ENCODE data around the gene COX7A2L. TPM values are rescaled to one million over a fixed set of nuclear protein-coding genes. Genes with fewer than 3 reads are reported as not detected.
"Not testable (repeated sequence)": the region's sequence is repeated elsewhere in the genome, so short reads cannot be mapped to it uniquely, and the experiment has no call there.

The COX7A2L gene
- total RNA-seq, 1 donor = 237 TPM

DNA sequence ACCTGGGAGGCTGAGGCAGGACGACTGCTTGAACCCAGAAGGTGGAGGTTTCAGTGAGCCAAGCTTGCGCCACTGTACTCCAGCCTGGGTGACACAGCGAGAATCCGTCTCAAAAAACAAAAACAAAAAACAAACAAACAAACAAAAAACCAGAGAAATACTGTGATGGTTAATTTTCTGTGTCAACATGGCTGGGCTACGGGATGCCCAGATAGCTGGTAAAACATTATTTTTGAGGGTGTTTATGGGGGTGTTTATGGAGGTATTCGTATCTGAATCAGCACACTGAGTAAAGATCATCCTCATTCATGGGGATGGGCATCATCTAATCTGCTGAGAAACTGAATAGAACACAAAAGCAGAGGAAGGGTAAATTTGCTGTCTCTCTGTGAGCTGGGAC is 40.8 kb upstream of the COX7A2L start:
- H3K4me1 ChIP-seq (ENCODE audit: insufficient read depth, low read length) = no peaks in the 10 kb centered on the region
- TF ChIP-seq, protein P1, sequence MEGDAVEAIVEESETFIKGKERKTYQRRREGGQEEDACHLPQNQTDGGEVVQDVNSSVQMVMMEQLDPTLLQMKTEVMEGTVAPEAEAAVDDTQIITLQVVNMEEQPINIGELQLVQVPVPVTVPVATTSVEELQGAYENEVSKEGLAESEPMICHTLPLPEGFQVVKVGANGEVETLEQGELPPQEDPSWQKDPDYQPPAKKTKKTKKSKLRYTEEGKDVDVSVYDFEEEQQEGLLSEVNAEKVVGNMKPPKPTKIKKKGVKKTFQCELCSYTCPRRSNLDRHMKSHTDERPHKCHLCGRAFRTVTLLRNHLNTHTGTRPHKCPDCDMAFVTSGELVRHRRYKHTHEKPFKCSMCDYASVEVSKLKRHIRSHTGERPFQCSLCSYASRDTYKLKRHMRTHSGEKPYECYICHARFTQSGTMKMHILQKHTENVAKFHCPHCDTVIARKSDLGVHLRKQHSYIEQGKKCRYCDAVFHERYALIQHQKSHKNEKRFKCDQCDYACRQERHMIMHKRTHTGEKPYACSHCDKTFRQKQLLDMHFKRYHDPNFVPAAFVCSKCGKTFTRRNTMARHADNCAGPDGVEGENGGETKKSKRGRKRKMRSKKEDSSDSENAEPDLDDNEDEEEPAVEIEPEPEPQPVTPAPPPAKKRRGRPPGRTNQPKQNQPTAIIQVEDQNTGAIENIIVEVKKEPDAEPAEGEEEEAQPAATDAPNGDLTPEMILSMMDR (IDR thresholded peaks at IDR 0.05; ENCODE audit: extremely low read depth, low read depth, low read length) = no peak
- H3K27me3 ChIP-seq (ENCODE audit: insufficient read depth, low read length) = no peaks in the 10 kb centered on the region
- no peaks in the 10 kb centered on the region for H4K20me1 ChIP-seq (ENCODE audit: insufficient read depth, low read length)
- no peak overlapping the region for H3K4me3 ChIP-seq (ENCODE audit: insufficient read depth, low read length)
- H2AFZ ChIP-seq (ENCODE audit: low read length) = no peak overlapping the region
- no peaks in the 10 kb centered on the region for H3K9me3 ChIP-seq (ENCODE audit: low read depth, low read length)
- no peak overlapping the region for H3K27ac ChIP-seq (ENCODE audit: low read depth, low read length)
- no peaks in the 10 kb centered on the region for H3K79me2 ChIP-seq (ENCODE audit: insufficient read depth, low read length)
- H3K36me3 ChIP-seq (ENCODE audit: insufficient read depth, low read length) = no peaks in the 10 kb centered on the region
- no peak overlapping the region for H3K4me2 ChIP-seq (ENCODE audit: insufficient read depth, low read length)
- DNase-seq (ENCODE audit: insufficient read length, low spot score, missing footprints) = no peak

DNA sequence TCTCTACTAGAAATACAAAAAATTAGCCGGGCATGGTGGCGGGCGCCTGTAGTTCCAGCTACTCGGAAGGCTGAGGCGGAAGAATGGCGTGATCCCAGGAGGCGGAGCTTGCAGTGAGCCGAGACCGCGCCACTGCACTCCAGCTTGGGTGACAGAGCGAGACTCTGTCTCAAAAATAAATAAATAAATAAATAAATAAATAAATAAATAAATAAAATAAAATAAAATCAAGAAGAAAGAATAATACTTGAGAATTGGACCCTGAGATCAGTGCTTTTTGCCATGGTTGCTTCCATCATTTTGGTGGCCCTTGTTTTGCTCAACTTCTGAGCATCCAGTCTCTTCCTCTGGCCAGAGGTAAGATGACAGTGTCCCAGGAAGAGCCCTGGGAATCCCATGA is 37.0 kb upstream of the COX7A2L start:
- not testable (repeated sequence) for H3K79me2 ChIP-seq (ENCODE audit: insufficient read depth, low read length); H3K27ac ChIP-seq (ENCODE audit: low read depth, low read length); H3K4me2 ChIP-seq (ENCODE audit: insufficient read depth, low read length); H4K20me1 ChIP-seq (ENCODE audit: insufficient read depth, low read length); H3K36me3 ChIP-seq (ENCODE audit: insufficient read depth, low read length); H3K27me3 ChIP-seq (ENCODE audit: insufficient read depth, low read length); H3K4me1 ChIP-seq (ENCODE audit: insufficient read depth, low read length); DNase-seq (ENCODE audit: insufficient read length, low spot score, missing footprints); H3K4me3 ChIP-seq (ENCODE audit: insufficient read depth, low read length); H3K9me3 ChIP-seq (ENCODE audit: low read depth, low read length); H2AFZ ChIP-seq (ENCODE audit: low read length)

DNA sequence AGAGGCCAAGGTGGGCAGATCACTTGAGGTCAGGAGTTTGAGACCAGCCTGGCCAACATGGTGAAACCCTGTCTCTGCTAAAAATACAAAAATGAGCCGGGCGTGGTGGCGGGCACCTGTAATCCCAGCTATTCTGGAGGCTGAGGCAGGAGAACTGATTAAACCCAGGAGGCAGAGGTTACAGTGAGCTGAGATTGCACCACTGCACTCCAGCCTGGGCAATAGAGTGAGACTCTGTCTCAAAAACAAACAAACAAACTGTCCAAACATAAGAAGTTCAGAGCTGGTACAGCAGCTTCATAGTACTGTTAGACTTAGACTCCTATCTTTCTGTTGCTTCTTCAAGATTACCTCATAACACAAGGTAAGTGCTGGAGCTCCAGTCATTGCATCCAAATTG is 32.3 kb upstream of the COX7A2L start:
- H3K4me2 ChIP-seq (ENCODE audit: insufficient read depth, low read length); H3K4me1 ChIP-seq (ENCODE audit: insufficient read depth, low read length); H4K20me1 ChIP-seq (ENCODE audit: insufficient read depth, low read length); H3K79me2 ChIP-seq (ENCODE audit: insufficient read depth, low read length); H3K9me3 ChIP-seq (ENCODE audit: low read depth, low read length); H3K27ac ChIP-seq (ENCODE audit: low read depth, low read length); H3K4me3 ChIP-seq (ENCODE audit: insufficient read depth, low read length); H2AFZ ChIP-seq (ENCODE audit: low read length); DNase-seq (ENCODE audit: insufficient read length, low spot score, missing footprints); H3K36me3 ChIP-seq (ENCODE audit: insufficient read depth, low read length): not testable (repeated sequence)
- peaks cover 14% of the 10 kb centered on the region for H3K27me3 ChIP-seq (ENCODE audit: insufficient read depth, low read length)

DNA sequence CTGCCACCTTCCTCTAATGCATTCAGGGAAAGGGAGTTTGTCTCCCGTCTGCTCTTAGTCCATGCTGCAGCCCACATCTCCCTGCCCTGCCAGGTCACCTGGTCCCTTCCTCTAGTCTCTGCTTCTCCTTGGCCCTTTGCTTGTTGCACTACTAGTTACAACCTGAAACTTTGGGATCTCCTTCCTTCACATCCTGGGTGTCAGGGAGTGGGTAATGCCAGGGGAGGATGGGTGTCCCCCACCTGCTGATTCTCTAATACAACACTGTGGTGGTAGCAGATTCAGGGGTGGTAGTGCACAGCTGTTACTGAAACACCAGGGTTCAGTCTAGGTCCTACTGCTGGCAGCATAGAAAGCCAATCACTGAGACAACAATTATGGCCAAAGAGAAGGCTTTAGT is 31.2 kb upstream of the COX7A2L start:
- no peak for DNase-seq (ENCODE audit: insufficient read length, low spot score, missing footprints)
- Histone ChIP-seq H3K9me3 (ENCODE audit: low read depth, low read length) (no peaks in the 10 kb centered on the region), H3K27me3 (ENCODE audit: insufficient read depth, low read length) (peaks cover 19% of the 10 kb centered on the region), H3K36me3 (ENCODE audit: insufficient read depth, low read length) (no peaks in the 10 kb centered on the region), H2AFZ (ENCODE audit: low read length) (no peak overlapping the region), H3K4me2 (ENCODE audit: insufficient read depth, low read length) (no peak overlapping the region), H4K20me1 (ENCODE audit: insufficient read depth, low read length) (no peaks in the 10 kb centered on the region), H3K4me1 (ENCODE audit: insufficient read depth, low read length) (no peaks in the 10 kb centered on the region), H3K4me3 (ENCODE audit: insufficient read depth, low read length) (no peak overlapping the region), H3K27ac (ENCODE audit: low read depth, low read length) (no peak overlapping the region), H3K79me2 (ENCODE audit: insufficient read depth, low read length) (no peaks in the 10 kb centered on the region)
- TF ChIP-seq, protein P1 (IDR thresholded peaks at IDR 0.05; ENCODE audit: extremely low read depth, low read depth, low read length) = no peak

DNA sequence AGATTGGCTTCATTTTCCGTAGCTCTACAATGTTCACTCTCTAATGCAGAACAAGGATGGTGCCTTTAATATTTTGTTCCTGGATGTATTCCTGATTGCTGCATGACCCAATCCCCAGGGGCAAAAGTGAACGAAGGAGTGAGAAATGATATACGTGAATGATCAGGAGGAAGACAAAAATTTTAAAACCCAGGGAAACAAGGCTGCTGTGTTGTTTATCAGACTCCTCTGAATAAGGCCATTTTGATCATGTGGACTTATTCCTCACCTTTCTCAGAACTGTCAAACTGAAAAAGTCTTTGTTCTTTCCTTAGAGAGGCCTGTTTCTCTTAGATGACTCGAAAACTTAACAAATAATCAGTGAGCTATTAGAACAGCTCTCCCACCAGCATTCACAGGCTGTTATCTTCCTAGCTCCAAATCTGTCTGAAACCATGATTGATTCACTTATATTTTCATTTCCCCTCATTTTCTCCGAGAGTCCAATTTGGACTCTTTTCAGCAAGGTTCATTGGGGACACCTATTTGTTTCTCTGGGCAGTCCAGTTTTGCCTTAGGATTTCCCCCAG is 29.5 kb upstream of the COX7A2L start:
- Histone ChIP-seq H3K27ac (ENCODE audit: low read depth, low read length) (no peak overlapping the region), H3K4me3 (ENCODE audit: insufficient read depth, low read length) (no peak overlapping the region), H3K79me2 (ENCODE audit: insufficient read depth, low read length) (no peaks in the 10 kb centered on the region), H3K4me2 (ENCODE audit: insufficient read depth, low read length) (no peak overlapping the region), H3K9me3 (ENCODE audit: low read depth, low read length) (no peaks in the 10 kb centered on the region), H3K36me3 (ENCODE audit: insufficient read depth, low read length) (no peaks in the 10 kb centered on the region), H2AFZ (ENCODE audit: low read length) (no peak overlapping the region), H4K20me1 (ENCODE audit: insufficient read depth, low read length) (no peaks in the 10 kb centered on the region), H3K27me3 (ENCODE audit: insufficient read depth, low read length) (peaks cover 16% of the 10 kb centered on the region), H3K4me1 (ENCODE audit: insufficient read depth, low read length) (no peaks in the 10 kb centered on the region)
- DNase-seq (ENCODE audit: insufficient read length, low spot score, missing footprints) = no peak
- TF ChIP-seq, protein P1 (IDR thresholded peaks at IDR 0.05; ENCODE audit: extremely low read depth, low read depth, low read length) = no peak
